GM19455 (cell line): ENCODE results near the gene KIF6.

ENCODE experiments used
- ATAC-seq: cut with Tn5 transposase; IDR thresholded peaks from one replicate; pipeline ENCODE4 v1.9.1; 2021; ENCODE audit not compliant: unreplicated experiment

The KIF6 gene

GRCh38 chr6:39328066-39328465 lies 397.1 kb downstream of the KIF6 start:
- ATAC-seq, result no peak

GRCh38 chr6:39327507-39327906 lies 397.7 kb downstream of the KIF6 start:
- no peak for ATAC-seq

- no peak for ATAC-seq
Observed at GRCh38 chr6:39322306-39322850, 402.8 kb downstream of the KIF6 start, which contains the start of gene KCNK16. Gene KCNK16, minus strand, starts transcription at chr6:39322702. Its CDS starts 162 bp downstream, at chr6:39322540.

GRCh38 chr6:39321761-39322160 lies 403.4 kb downstream of the KIF6 start:
- ATAC-seq, result no peak

GRCh38 chr6:39320363-39320984 lies 404.7 kb downstream of the KIF6 start:
- no peak for ATAC-seq

- no peak for ATAC-seq
Observed at GRCh38 chr6:39319621-39320362, 405.4 kb downstream of the KIF6 start.

GRCh38 chr6:39317256-39317655 lies 408.0 kb downstream of the KIF6 start:
- ATAC-seq, result no peak

- no peak for ATAC-seq
Observed at GRCh38 chr6:39314273-39314795, 410.9 kb downstream of the KIF6 start, which contains the start of gene KCNK17. Gene KCNK17, minus strand, starts transcription at chr6:39314419. Its CDS starts 99 bp downstream, at chr6:39314320.

- ATAC-seq, result no peak
Observed at GRCh38 chr6:39313526-39314272, 411.5 kb downstream of the KIF6 start.

- no peak for ATAC-seq
Observed at GRCh38 chr6:39312912-39313525, 412.2 kb downstream of the KIF6 start.

- no peak for ATAC-seq
Observed at GRCh38 chr6:39310542-39310941, 414.7 kb downstream of the KIF6 start.

- no peak for ATAC-seq
Observed at GRCh38 chr6:39309942-39310531, 415.2 kb downstream of the KIF6 start.

- no peak for ATAC-seq
Observed at GRCh38 chr6:39307462-39307861, 417.7 kb downstream of the KIF6 start.

GRCh38 chr6:39304951-39305350 lies 420.3 kb downstream of the KIF6 start:
- ATAC-seq, result no peak

GRCh38 chr6:39303425-39304153 lies 421.6 kb downstream of the KIF6 start:
- ATAC-seq, result no peak

- peak; percentile 97 for ATAC-seq
Observed at GRCh38 chr6:39302669-39303424, 422.4 kb downstream of the KIF6 start.

GRCh38 chr6:39302011-39302410 lies 423.2 kb downstream of the KIF6 start:
- no peak for ATAC-seq

- ATAC-seq, result no peak
Observed at GRCh38 chr6:39301606-39302005, 423.6 kb downstream of the KIF6 start.

- ATAC-seq, result no peak
Observed at GRCh38 chr6:39300739-39301138, 424.5 kb downstream of the KIF6 start.
